ENCODE results near the gene GIT1.
"Not testable (repeated sequence)": the region's sequence is repeated elsewhere in the genome, so short reads cannot be mapped to it uniquely, and the experiment has no call there.

GIT1 gene

DNA sequence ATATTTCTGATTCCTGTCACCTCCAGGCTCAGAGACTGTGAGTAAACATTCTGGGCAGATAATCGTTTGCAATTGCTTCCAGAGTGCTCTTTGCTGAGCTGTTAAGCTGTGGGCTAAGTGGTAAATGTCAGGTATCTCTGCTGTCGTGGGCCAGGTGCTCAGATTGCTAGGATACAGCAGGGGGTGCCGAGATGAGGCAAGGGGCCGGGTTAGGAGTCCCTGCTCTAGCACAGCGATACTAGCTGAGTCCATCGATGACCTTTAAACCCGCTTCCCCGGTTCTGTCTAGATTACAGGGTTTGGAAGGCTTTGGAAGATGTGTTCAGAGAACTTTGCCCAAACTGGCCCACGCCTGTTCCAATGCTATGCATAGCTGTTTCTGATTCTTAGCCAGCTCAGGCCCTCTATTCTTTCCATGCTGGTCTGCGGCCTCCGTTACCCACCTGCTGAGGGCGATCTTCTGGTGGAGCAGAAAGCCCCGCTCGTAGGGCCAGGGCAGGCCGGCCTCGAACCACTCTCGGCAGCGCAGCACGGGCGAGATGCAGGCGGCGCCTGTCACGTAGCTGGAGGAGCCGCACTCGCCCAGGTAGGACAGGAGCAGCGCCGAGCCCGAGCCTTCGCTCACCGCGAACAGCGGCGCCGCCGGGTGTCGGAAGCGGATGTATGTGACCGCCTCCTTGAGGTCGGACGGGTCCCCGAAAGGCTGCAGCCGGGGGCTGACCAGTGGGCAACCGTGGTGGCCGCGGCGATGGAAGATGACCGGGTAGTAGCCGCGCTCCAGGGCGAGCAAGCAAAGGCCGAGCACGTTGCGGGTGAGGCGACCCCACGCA lies 23.6 kb downstream of the GIT1 start:
- FAIRE-seq, result no peak

DNA sequence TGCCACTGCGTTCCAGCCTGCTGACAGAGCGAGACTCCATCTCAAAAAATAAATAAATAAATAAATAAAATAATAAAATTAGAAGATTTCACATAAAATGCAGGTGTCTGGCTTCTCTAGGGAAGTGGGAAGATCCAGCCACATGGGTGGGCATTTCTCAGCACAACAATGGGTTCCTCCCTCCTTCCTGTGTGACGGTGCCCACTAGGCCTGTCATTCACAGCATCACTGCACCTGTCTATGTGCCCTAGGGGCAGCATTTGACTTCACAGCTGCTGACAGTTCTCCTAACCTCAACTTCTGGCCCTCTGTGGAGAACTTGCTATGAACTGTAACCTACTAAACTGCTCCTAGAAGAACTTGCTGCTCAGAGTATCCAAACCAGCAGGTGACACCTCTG lies 25.6 kb downstream of the GIT1 start:
- FAIRE-seq, result no peak

DNA sequence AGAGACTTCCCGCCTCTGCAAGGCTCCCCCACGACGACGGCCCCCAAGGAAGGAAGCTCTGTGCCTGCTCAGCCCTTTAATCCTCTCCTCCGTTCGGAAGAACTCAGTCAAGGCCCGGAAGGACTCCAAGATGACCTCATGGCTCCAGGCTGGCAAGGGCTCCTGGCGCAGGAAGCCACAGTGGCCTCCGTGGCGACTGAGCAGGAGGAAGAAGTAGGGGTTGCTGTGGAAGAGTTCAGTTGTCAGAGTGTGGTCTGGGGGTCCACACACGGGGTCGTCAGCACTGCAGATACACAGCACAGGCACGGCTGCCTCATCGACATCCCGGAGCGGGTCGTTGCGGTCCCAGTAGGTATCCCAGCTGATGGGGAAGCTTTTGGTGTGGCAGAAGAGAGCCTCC lies 26.8 kb downstream of the GIT1 start:
- FAIRE-seq, result no peak

DNA sequence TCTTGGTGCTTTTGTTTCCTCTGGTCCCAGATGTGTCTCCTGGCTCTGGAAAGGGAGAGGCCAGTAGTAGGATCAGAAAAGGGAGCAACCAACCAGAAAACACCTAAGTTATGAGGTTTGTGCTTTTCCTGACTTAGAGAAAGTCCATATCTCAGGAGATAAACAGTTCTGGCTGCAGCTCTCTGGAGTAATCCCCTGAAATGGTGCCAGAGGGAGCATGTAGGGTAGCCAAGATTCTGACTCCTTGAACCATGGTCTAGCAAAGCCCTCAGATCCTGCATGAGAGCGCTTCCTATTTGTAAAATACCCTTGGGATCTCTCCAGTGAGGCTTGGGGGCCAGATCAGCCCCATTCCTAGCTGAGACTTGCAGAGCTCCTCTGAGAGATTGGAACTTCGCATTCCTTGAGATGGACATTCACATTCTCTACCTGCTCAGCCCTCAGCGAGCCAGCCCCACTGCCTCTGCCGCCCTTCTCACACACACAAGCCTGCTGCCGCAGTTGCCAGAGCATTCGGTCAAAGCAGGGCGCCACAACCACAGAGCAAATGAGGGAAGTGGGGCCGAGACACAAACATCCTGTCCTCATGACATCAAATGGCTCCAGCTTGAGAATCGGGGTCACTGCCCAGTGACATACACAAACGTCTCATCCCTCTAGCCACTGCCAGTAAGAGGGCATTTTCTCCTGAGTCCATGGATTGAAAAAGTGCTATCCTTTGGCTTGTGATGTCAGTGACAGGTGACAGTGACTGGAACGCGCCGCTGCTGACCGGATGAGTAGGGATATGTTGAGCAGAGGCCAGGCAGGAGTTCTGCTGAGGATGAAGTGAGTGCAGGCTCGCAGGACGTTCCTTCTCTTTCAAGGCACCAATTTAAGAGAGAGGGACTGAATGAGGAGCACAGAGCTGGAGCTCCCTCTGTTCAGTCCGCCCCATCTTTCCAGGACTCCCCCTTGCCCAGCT lies 27.6 kb downstream of the GIT1 start:
- no peak for FAIRE-seq

DNA sequence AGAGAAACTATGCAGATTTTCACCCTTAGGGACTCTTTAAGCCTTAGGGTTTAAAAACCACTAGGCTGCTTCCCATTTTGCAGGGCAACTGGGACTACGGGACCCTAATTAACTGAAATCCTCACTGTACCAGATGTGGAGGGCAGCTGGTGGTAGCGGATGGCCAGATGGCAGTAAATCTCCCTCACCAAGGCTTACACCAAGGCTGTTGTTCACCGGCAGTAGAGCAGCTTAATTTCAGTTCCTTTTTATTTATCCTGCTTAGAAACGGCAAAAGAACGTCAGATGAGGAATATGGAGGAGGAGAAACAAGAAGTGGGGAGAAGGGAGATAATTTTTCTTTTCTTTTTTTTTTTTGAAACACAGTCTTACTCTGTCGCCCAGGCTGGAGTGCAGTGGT lies 29.1 kb downstream of the GIT1 start:
- no peak for FAIRE-seq

DNA sequence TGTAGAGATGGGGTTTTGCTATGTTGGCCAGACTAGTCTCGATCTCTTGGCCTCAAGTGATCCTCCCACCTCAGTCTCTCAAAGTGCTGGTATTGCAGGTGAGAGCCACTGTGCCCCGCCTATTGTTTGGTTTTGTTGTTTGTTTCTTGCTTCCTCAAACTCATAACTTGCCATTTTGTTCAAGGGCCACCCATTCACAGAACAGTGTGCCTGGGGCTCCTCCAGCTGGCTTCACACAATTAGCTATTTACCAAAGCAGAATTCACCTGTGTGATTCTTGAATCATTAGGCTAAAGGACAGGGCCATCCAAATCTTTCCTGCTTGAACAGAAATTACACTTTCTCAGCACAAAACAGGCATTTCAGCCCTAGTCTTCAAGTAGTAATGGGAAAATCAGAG lies 29.8 kb downstream of the GIT1 start:
- no peak for FAIRE-seq

DNA sequence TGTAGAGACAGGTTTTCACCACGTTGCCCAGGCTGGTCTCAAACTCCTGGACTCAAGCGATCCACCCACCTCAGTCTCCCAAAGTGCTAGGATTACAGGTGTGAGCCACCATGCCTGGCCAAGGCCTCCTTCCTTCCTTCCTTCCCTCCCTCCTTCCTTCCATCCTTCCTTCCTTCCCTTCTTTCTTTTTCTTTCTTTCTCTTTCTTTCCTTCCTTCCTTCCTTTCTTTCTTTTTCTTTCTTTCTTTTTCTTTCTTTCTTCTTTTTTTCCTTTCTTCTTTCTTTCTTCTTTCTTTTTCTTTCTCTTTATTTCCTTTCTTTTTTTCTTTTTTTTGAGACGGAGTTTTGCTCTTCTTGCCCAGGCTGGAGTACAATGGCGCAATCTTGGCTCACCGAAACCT lies 31.3 kb downstream of the GIT1 start:
- FAIRE-seq, result not testable (repeated sequence)

DNA sequence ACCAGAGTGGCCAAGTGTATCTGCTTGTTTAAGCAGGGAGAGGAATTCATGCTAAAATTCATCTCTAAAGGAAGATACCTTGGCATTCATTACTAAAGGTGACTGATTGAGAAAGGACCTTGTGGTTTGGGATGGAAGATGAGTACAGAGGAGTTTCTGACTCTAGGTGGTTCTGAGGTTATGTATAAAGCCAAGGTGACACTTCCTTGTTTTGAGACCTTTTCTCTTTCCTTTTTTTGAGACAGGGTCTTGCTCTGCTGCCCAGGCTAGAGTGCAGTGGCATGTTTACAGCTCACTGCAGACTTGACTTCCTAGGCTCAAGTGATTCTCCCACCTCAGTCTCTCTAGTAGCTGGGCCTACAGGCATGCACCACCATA lies 31.7 kb downstream of the GIT1 start:
- no peak for FAIRE-seq

DNA sequence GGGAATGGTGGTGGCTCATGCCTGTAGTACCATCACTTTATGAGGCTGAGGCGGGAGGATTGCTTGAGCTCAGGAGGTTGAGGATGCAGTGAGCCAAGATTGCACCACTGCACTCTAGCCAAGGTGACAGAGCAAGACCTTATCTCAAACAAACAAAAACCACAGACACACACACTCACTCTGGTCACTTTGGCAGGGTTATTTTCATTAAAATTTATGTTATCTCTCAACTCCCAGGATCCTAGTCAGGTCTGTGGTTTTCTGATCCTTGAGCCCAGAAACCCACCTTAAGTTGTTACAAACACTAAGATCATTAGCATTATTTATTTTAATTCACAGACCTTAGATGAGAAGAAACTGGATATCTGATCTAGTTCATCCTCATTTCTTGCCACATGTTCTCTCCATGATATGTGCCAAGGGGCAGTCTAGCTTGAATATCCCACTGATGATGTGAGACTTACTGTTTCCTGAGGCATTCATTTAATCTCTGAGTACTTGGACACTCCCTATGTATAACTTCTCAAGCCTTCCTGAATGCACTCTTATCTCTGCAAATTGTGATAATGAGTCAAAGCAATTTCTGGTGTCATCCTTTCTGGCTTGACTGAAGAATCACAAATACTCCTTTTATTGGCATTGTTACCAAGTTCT lies 32.2 kb downstream of the GIT1 start:
- FAIRE-seq, result no peak

DNA sequence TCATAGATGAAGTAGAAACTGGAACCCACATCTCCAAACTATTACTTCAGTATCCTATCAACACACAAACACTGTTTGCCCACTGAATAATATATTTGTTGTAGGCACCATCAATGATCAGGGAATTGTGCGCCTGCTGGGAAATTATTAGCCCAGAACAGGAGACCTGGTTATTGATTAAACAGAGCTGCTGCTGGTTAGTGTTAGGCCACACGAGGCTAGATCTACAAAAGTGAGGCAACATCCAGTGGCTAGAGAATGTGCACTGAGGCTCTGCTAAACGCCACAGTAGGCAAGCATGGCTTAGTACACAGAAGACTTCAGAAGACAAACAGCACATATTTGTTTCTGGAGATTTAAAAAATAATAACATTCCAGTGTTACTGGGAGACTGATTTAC lies 33.6 kb downstream of the GIT1 start:
- no peak for FAIRE-seq

DNA sequence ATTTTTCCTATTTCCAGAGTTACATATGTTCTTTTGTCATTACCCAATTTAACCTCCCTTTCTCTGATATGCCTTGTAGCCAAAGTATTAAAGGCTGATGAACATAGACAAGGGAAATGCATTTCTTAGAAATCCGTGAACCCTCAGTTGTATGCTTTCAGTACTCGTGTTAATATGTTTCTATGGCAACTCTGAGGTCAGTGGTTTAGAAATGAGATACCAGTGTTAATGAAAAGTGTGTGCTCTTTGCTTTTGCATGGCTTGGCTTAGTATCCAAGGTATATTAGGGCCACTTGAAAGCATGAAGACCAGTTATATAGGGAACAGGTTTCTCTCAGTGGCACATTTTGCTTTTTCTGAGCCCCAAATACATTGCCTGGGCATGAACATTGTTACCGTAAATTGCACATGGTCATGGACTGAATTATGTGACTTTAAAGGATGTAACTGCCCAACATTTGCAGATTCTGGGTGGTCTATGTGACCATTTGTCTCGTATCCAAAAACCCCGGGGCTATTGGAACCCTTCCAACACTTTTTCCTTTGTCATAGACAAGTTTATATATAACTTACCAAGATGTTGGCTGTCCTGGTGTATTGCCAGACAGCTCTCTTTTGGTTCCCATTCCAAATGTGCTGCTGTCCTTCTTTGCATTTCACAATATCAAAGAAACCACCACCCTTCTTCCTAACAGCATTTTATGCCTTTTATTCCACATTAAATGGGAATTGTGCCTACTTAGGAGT lies 40.1 kb downstream of the GIT1 start:
- FAIRE-seq, result no peak

DNA sequence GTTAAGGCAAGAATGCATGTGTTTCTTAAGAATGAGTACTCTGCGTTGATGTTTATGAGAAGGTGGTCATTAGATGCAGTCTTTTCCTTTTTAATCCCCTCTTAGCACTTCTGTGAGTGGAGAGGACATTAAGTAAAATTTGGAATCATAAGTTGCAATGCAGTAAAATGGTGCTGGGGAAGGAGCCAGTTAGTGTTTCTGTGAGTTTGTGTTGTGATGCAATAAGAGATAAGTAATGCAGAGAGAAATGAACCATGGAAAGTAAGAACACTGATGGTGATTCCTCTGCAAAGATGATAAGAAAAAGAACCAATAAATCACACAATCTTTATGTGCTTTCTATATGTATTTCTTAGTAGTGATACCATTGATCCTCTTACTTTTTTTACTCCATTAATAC lies 42.6 kb downstream of the GIT1 start:
- FAIRE-seq, result no peak

DNA sequence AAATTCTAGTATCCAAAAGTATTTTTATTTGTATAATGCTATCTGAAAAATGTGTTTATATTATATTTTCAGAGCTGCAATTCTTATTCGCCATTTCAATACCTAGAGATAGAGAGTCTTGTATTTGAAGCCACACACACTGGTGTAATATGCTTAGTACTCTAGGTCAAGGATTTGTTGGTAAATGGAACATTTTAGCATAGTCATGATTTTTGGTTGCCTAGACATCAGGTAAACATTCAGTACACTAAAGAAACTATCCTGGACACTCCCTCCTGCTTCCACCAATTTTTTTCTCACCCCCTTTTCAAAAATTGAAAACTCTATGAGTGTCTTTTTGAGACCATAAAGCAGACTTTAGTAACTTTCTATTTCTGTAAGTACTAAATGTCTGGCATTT lies 43.4 kb downstream of the GIT1 start:
- no peak for FAIRE-seq

DNA sequence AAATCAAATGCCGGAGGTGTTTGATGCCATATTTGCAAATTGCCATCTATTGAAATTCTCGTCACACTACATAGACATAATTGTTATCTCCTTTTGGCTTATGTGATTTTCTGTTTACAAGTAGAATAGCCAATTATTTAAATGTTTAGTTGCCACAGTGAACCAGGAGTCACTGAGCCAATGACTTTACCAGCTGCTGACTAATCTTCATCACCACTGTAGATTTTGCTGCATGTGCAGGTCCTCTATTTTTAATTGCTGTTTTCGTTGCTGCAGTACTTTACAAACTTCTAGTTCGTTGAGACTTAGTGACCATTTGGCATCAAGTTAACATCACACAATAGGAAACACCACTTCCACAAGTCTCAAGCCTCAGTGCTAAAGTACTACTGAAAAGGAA lies 45.4 kb downstream of the GIT1 start:
- FAIRE-seq, result no peak

DNA sequence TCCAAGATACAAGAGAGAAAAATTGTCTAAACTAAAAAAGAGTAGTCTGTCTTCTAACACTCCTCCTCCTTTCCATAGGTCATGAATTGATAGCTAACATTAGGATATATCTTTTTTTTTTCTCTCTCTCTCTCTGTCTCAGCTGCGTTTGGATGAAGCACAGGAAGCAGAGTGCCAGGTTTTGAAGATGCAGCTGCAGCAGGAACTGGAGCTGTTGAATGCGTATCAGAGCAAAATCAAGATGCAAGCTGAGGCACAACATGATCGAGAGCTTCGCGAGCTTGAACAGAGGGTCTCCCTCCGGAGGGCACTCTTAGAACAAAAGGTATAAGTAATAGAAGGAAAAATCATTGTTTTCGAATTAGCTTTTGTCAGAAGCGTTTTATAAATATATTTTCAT lies 55.5 kb downstream of the GIT1 start:
- no peak for FAIRE-seq

DNA sequence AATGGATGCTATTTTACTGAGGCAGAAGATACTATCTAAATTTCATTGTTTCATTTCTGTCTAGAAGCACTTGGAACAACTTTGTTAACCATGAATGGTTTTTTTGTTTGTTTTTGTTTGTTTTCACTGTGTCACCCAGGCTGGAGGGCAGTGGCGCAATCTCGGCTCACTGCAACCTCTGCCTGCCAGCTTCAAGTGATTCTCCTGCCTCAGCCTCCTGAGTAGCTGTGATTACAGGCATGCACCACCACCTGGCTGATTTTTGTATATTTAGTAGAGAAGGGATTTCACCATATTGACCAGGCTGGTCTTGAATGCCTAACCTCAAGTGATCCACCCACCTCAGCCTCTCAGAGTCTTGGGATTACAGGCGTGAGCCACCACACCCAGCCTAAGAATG lies 63.1 kb downstream of the GIT1 start:
- FAIRE-seq, result no peak

DNA sequence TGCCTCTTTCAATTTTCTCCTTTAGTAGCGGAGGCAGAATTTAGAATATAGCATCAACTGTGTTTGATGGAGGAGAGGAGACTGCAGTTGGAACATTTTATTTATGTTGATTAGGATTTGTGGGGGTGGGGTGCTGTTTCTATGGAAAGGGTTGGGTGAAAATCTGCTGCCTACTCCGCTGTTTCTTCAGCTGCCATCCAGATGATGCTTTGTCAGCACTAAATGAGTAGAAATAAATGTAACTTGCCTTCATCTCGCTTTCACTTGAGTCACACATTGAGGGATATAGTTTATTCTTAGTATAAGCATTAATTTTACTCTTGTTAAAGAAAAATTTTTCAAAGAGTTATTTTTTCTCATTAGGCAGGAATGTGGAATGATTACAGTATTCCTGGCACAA lies 64.8 kb downstream of the GIT1 start:
- FAIRE-seq, result no peak

All from G401.6 (cell line).